A549 (cell line): ENCODE results near the gene ZMIZ2. TPM values are rescaled to one million over a fixed set of nuclear protein-coding genes. Genes with fewer than 3 reads are reported as not detected.
"Not testable (repeated sequence)": the region's sequence is repeated elsewhere in the genome, so short reads cannot be mapped to it uniquely, and the experiment has no call there.

Experiments
- ATAC-seq, 2 experiments: fragments of 200-7000 bp in 1 of 2; fragments of >200 bp in 1 of 2; cut with Nextera tagmentation in 1 of 2; cut with Tn5 transposase in 1 of 2; 3 replicates each; pipeline versions ENCODE4 v1.8.0 to v1.9.1; 2018 to 2020; ENCODE audit warnings: mild to moderate bottlenecking in 1 of 2, moderate library complexity in 1 of 2
- CTCF ChIA-PET: fragments of 300-600 bp; sonication (Branson Sonifier 250); formaldehyde crosslinking; extraction: SDS; loops from one replicate; lab custom pipeline; 2021; ENCODE audit warnings: antibody characterized with exemption, inconsistent platforms; lab: Yijun Ruan, JAX
- POLR2A ChIA-PET: fragments of 350-600 bp; formaldehyde crosslinking; extraction: SDS; loops from one replicate; lab custom pipeline; 2021; ENCODE audit warnings: antibody characterized with exemption, inconsistent platforms; lab: Yijun Ruan, JAX
- DNase-seq, 2 experiments: peaks; one replicate each; pipeline versions ENCODE4 v3.0.0 to v3.0.0-alpha.2; 2011 to 2016; ENCODE audit warnings: low read depth in 1 of 2, low spot score in 1 of 2
- FAIRE-seq: peaks from 2 replicates; lab custom pipeline; 2011; peaks lifted over from hg19 to GRCh38; lab: Jason Lieb, UNC
- H3K27ac ChIP-seq, 2 experiments: fragments of >200 bp; sonication (Bioruptor Twin); formaldehyde crosslinking; 3 replicates each; pipeline ENCODE4 v1.5.1; 2016 to 2017
- H3K4me1 ChIP-seq: fragments of >200 bp; sonication (Bioruptor Twin); formaldehyde crosslinking; 3 replicates; pipeline ENCODE4 v1.6.1; 2016
- H3K4me2 ChIP-seq: fragments of >200 bp; sonication (Bioruptor Twin); formaldehyde crosslinking; 3 replicates; pipeline ENCODE4 v1.6.1; 2016
- H3K4me3 ChIP-seq: fragments of >200 bp; sonication (Bioruptor Twin); formaldehyde crosslinking; 3 replicates; pipeline ENCODE4 v1.5.1; 2016
- H3K9me3 ChIP-seq: fragments of >200 bp; sonication (Bioruptor Twin); formaldehyde crosslinking; 3 replicates; pipeline ENCODE4 v1.6.1; 2016
- CBX8 ChIP-seq: fragments of 200-600 bp; sonication (generic); IDR thresholded peaks from 2 replicates; pipeline ENCODE4 v1.6.1; 2016
- CHD4 ChIP-seq: fragments of 200-600 bp; sonication (generic); IDR thresholded peaks from 2 replicates; pipeline ENCODE4 v1.6.1; 2016; ENCODE audit warnings: antibody characterized with exemption, mild to moderate bottlenecking, borderline replicate concordance
- EHF ChIP-seq: fragments of 250-450 bp; sonication (Bioruptor Pico); IDR thresholded peaks from 2 replicates; pipeline ENCODE4 v1.5.0; 2020; ENCODE audit warnings: mild to moderate bottlenecking
- EP300 ChIP-seq, 2 experiments: fragments of >200 bp; sonication (Bioruptor Twin); formaldehyde crosslinking; IDR thresholded peaks; 2 replicates in 1 of 2; 3 replicates in 1 of 2; pipeline ENCODE4 v1.6.1; 2016 to 2017
- ESRRA ChIP-seq: fragments of 150-350 bp; IDR thresholded peaks from 2 replicates; pipeline ENCODE4 v1.6.1; 2014; ENCODE audit warnings: mild to moderate bottlenecking, low read length, borderline replicate concordance
- FOSB ChIP-seq: fragments of 250-450 bp; sonication (Bioruptor Pico); IDR thresholded peaks from 2 replicates; pipeline ENCODE4 v1.5.0; 2020; ENCODE audit warnings: mild to moderate bottlenecking, moderate library complexity
- HOXA7 ChIP-seq: fragments of 250-450 bp; sonication (Bioruptor Pico); IDR thresholded peaks from 2 replicates; pipeline ENCODE4 v1.5.0; 2020; ENCODE audit warnings: mild to moderate bottlenecking, moderate library complexity
- HOXB13 ChIP-seq: fragments of 250-450 bp; sonication (Bioruptor Pico); IDR thresholded peaks from 2 replicates; pipeline ENCODE4 v1.5.0; 2020; ENCODE audit warnings: low read depth, mild to moderate bottlenecking, moderate library complexity
- JUN ChIP-seq, 2 experiments: fragments of >200 bp; sonication (Bioruptor Twin); formaldehyde crosslinking; IDR thresholded peaks; 2 replicates in 1 of 2; 3 replicates in 1 of 2; pipeline ENCODE4 v1.6.1; 2016 to 2017
- JUNB ChIP-seq: fragments of >200 bp; sonication (Bioruptor Twin); formaldehyde crosslinking; IDR thresholded peaks from 2 replicates; pipeline ENCODE4 v1.6.1; 2016
- MAFK ChIP-seq: fragments of 450-650 bp; IDR thresholded peaks from 2 replicates; pipeline ENCODE4 v1.6.1; 2014; ENCODE audit not compliant: partially characterized antibody
- MAZ ChIP-seq: fragments of 150-350 bp; IDR thresholded peaks from 2 replicates; pipeline ENCODE4 v1.6.1; 2014; ENCODE audit warnings: antibody characterized with exemption, low read depth, low read length, borderline replicate concordance
- NFE2L2 ChIP-seq: fragments of 150-350 bp; conservative IDR thresholded peaks from 2 replicates; pipeline ENCODE4 v1.6.1; 2014; ENCODE audit warnings: low read length
- NR3C1 ChIP-seq: fragments of >200 bp; sonication (Bioruptor Twin); formaldehyde crosslinking; IDR thresholded peaks from 3 replicates; pipeline ENCODE4 v1.6.1; 2017
- TFCP2L1 ChIP-seq: fragments of 250-450 bp; sonication (Bioruptor Pico); IDR thresholded peaks from 2 replicates; pipeline ENCODE4 v1.5.0; 2021; ENCODE audit warnings: mild to moderate bottlenecking
- TP53 ChIP-seq: fragments of 250-450 bp; sonication (Bioruptor Pico); IDR thresholded peaks from 2 replicates; pipeline ENCODE4 v1.5.0; 2021; ENCODE audit warnings: mild to moderate bottlenecking, moderate library complexity
- ZC3H11A ChIP-seq: fragments of 450-650 bp; IDR thresholded peaks from 2 replicates; pipeline ENCODE4 v1.6.1; 2014; ENCODE audit warnings: antibody characterized with exemption, mild to moderate bottlenecking
- ZNF302 ChIP-seq: fragments of 250-450 bp; sonication (Bioruptor Pico); IDR thresholded peaks from 2 replicates; pipeline ENCODE4 v1.9.0; 2021; ENCODE audit warnings: inconsistent platforms, mild to moderate bottlenecking, moderate library complexity
- WGBS: methylation state at CpG from one replicate; pipeline ENCODE4 v1.1.6; 2017; ENCODE audit errors: missing lambda C conversion rate; 5-methylcytosine and 5-hydroxymethylcytosine counted together
- polyA plus RNA-seq, 4 experiments: library from polyadenylated mRNA; depleted of rRNA in 3 of 4; stranded (reverse); fragments of >200 nt; fragmentation: RNase III in 1 of 4; extraction: RNeasy Plus Mini Kit Qiagen cat#74134 plus additional on column Dnase treatment in 1 of 4; gene quantifications; 2 replicates in 3 of 4; 3 replicates in 1 of 4; pipeline ENCODE4 v1.2.3, GENCODE V29; 2011 to 2017
- TF ChIP-seq, protein P1 (sequence below): fragments of 250-450 bp; sonication (Bioruptor Pico); IDR thresholded peaks from 2 replicates; pipeline ENCODE4 v1.5.0; 2021; ENCODE audit warnings: mild to moderate bottlenecking, moderate library complexity, borderline replicate concordance
- TF ChIP-seq, protein P2 (sequence below): fragments of >200 bp; sonication (Bioruptor Twin); formaldehyde crosslinking; IDR thresholded peaks from 2 replicates; pipeline ENCODE4 v1.6.1; 2016
- TF ChIP-seq, protein P3 (sequence below): IDR thresholded peaks from 2 replicates; pipeline ENCODE4 v1.6.1; 2012; ENCODE audit warnings: low read depth, borderline replicate concordance
- TF ChIP-seq, protein P4 (sequence below): IDR thresholded peaks from 2 replicates; pipeline ENCODE4 v1.6.1; 2012

The ZMIZ2 gene
- polyA plus RNA-seq, 2 of the 4 experiments (the other 2 are of a cell fraction) = 4.3 to 21.7 TPM

DNA sequence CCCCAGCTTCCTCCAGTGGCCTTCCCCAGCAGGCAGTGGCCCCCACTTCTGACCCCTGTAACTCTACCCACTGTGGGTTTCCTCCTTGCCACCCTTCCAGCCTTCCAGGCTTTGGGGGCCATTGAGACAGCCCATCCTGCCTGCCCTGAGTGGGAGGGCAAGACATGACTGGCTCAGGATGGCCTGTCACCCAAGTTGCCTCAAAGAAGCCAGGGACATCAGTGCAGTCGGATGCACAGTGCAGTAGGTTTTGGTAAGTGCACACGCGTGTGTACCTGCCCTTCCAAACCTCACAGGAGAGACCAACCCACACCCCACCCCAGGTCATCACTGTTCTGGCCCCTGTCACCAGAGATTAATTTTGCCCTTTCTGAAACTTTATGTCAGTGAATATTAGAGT, 22.7 kb downstream of the ZMIZ2 start:
- no peak for DNase-seq
- no peaks in the 10 kb centered on the region for H3K4me1 ChIP-seq
- no peak for FAIRE-seq
- WGBS = 82% methylated on average over 3 of the region's 3 CpGs
- H3K4me2 ChIP-seq = no peak overlapping the region
- H3K4me3 ChIP-seq = no peak overlapping the region
- H3K27ac ChIP-seq = no peak overlapping the region
- POLR2A ChIA-PET = no interaction called here
- CTCF ChIA-PET = interaction anchor here (0.7 kb wide), 1 partner anchor 49 kb away, joined by 4 read pairs; no protein-coding TSS in a partner anchor
- no peaks in the 10 kb centered on the region for H3K9me3 ChIP-seq
- TF ChIP-seq NFE2L2 = no peak
- TF ChIP-seq TFCP2L1 (CRISPR knock-in tag) = no peak
- TF ChIP-seq ESRRA = no peak
- TF ChIP-seq ZC3H11A = no peak
- TF ChIP-seq, protein P1, sequence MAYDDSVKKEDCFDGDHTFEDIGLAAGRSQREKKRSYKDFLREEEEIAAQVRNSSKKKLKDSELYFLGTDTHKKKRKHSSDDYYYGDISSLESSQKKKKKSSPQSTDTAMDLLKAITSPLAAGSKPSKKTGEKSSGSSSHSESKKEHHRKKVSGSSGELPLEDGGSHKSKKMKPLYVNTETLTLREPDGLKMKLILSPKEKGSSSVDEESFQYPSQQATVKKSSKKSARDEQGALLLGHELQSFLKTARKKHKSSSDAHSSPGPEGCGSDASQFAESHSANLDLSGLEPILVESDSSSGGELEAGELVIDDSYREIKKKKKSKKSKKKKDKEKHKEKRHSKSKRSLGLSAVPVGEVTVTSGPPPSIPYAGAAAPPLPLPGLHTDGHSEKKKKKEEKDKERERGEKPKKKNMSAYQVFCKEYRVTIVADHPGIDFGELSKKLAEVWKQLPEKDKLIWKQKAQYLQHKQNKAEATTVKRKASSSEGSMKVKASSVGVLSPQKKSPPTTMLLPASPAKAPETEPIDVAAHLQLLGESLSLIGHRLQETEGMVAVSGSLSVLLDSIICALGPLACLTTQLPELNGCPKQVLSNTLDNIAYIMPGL (CRISPR knock-in tag) = no peak
- TF ChIP-seq NR3C1 = no peak
- no peak for TF ChIP-seq MAZ
- TF ChIP-seq, protein P2, sequence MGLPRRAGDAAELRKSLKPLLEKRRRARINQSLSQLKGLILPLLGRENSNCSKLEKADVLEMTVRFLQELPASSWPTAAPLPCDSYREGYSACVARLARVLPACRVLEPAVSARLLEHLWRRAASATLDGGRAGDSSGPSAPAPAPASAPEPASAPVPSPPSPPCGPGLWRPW = no peak
- TF ChIP-seq CHD4 = no peak
- ATAC-seq = no peak

DNA sequence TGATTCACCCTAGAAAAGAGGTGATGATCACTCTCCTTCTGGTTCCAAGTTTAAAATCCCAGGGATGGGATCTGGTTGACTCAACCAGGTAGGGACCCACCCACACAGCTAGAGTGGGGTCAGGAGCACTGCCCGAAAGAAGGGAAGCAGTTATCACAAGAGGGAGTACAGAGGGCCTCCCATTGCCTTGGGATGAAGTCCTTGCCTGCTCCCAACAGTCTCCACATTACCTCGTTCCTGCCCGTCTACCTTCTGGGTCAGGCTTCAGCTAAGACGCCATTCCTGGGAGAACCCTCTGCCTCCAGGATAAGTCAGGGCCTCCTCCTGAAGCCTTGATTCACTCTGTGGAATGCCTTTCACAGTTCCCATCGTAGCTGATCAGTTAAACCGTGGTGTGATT, 23.8 kb downstream of the ZMIZ2 start:
- Histone ChIP-seq H3K27ac (no peak overlapping the region), H3K9me3 (no peaks in the 10 kb centered on the region), H3K4me3 (no peak overlapping the region), H3K4me1 (no peaks in the 10 kb centered on the region), H3K4me2 (no peak overlapping the region)
- ATAC-seq (peak in 1 of 2 experiments; percentile 7; a peak in 1 of 6 replicates), FAIRE-seq (no peak), DNase-seq (no peak)
- no peak for TF ChIP-seq CBX8
- no peak for TF ChIP-seq MAFK
- TF ChIP-seq EHF (CRISPR knock-in tag) = no peak
- no peak for TF ChIP-seq EP300 (IDR thresholded peaks at IDR 0.05)
- no peak for TF ChIP-seq HOXA7 (CRISPR knock-in tag)
- no peak for TF ChIP-seq FOSB (CRISPR knock-in tag)
- TF ChIP-seq, protein P2 = no peak
- TF ChIP-seq JUNB = no peak
- TF ChIP-seq NFE2L2 = no peak
- CTCF ChIA-PET = interaction anchor here (0.6 to 2.3 kb wide), 5 partner anchors 10 to 105 kb away, joined by 3 to 7 read pairs (median 4); no protein-coding TSS in a partner anchor
- POLR2A ChIA-PET = no interaction called here
- 77% methylated on average over 6 of the region's 6 CpGs for WGBS

DNA sequence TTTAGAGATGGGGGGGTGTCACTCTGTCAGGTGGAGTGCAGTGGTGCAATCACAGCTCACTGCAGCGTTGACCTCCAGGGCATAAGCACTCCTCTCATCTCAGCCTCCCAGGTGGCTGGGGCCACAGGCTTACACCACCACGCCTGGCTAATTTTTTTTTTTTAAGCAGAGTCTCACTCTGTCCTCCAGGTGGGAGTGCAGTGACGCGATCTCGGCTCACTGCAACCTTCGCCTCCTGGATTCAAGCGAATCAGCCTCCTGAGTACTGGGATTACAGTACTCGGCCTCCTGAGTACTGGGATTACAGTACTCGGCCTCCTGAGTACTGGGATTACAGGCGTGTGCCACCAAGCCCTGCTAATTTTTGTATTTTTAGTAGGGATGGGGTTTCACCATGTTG, 24.2 kb downstream of the ZMIZ2 start:
- ChIA-PET POLR2A (no interaction called here), CTCF (interaction anchor here (0.6 to 2.3 kb wide), 5 partner anchors 10 to 105 kb away, joined by 3 to 7 read pairs (median 4); no protein-coding TSS in a partner anchor)
- H3K4me2 ChIP-seq = no peak overlapping the region
- TF ChIP-seq JUN (IDR thresholded peaks at IDR 0.05) = no peak
- TF ChIP-seq, protein P3, sequence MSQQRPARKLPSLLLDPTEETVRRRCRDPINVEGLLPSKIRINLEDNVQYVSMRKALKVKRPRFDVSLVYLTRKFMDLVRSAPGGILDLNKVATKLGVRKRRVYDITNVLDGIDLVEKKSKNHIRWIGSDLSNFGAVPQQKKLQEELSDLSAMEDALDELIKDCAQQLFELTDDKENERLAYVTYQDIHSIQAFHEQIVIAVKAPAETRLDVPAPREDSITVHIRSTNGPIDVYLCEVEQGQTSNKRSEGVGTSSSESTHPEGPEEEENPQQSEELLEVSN = no peak
- TF ChIP-seq, protein P4, sequence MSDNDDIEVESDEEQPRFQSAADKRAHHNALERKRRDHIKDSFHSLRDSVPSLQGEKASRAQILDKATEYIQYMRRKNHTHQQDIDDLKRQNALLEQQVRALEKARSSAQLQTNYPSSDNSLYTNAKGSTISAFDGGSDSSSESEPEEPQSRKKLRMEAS = no peak
- no peak for TF ChIP-seq JUNB
- TF ChIP-seq ZNF302 (CRISPR knock-in tag) = no peak
- no peak for TF ChIP-seq NR3C1
- no peak for TF ChIP-seq CHD4
- no peak for TF ChIP-seq HOXB13 (CRISPR knock-in tag)
- TF ChIP-seq TP53 (CRISPR knock-in tag) = no peak
- no peaks in the 10 kb centered on the region for H3K4me1 ChIP-seq
- DNase-seq = peak in 1 of 2 experiments; percentile 44
- no peak overlapping the region for H3K27ac ChIP-seq
- FAIRE-seq = no peak
- WGBS = 83% methylated on average over 10 of the region's 10 CpGs
- H3K4me3 ChIP-seq = no peak overlapping the region
- H3K9me3 ChIP-seq = no peaks in the 10 kb centered on the region
- ATAC-seq = peak; percentile 22 to 34; a peak in 4 of 6 replicates

DNA sequence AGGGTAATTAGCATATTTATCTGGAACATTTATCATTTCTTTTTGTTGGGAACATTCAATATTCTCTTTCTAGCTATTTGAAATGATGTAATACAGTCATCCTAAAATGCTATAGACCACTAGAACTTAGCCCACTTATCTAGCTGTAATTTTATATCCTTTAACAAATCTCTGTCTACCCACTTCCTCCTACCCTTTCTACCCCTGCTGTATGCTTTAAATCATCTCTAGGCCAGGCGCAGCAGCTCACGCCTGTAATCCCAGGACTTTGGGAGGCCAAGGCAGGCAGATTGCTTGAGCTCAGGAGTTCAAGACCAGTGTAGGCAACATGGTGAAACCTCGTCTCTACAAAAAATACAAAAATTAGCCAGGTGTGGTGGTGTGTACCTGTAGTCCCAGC, 25.8 kb downstream of the ZMIZ2 start:
- H3K4me2 ChIP-seq, H3K4me3 ChIP-seq, H3K4me1 ChIP-seq, POLR2A ChIA-PET, H3K27ac ChIP-seq, H3K9me3 ChIP-seq, ATAC-seq, FAIRE-seq, DNase-seq: not testable (repeated sequence)
- CTCF ChIA-PET = interaction anchor here (0.6 to 2.3 kb wide), 6 partner anchors 8 to 318 kb away, joined by 3 to 7 read pairs (median 3); no protein-coding TSS in a partner anchor
- WGBS = 82% methylated on average over 3 of the region's 3 CpGs
